ENCODE results near the gene NUDT3. TPM values are rescaled to one million over a fixed set of nuclear protein-coding genes. Genes with fewer than 3 reads are reported as not detected.
A peak's percentile ranks its signal among the peaks of the same experiment; 100 is the strongest.

Gene NUDT3
- polyA plus RNA-seq, 3 donors, result 9.3 to 33.3 (median 10.9) TPM

DNA sequence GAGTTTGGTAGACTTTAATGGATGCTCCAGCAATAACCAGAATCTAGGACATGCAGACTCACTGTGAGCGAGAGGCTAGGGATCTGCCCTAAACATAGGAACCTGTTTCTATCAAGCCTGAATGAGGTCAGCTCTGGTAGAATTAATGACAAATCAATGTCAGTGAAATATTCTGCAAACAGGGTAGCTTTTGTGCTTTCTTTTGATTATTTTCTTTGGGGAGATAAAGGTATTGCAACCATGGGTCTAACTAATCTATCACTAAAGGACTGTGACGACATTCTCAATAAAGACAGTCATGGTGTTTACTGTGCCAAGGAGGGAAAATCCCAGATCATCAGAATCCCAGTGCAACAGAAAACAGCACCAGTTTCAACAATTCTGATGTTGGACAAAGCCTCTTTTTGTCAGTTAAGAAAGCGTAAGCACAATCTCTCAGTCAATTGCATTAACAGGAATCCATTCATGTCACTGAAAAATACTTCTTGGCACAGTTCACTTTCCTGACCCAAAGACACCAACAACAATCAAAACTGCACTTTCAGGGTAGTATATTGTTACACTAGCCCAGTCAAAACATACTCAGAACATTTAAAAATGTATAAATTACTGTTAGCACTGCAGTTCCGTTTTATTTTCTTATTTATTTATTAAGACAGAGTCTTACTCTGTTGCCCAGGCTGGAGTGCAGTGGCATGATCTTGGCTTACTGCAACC, 106.9 kb downstream of the NUDT3 start:
- Histone ChIP-seq H3K27me3 (ENCODE audit: control insufficient read depth in 2 of 2, insufficient read depth in 2 of 2, low read length in 2 of 2) (no peaks in the 10 kb centered on the region), H3K9ac (ENCODE audit: insufficient read depth, low read length, poor library complexity, severe bottlenecking) (peak overlapping the region; percentile 45), H3K27ac (ENCODE audit: low read depth in 1 of 2, low read length in 2 of 2) (peak overlapping the region; percentile 77 to 90), H4K20me1 (ENCODE audit: insufficient read depth, low read length) (no peaks in the 10 kb centered on the region), H3K4me2 (replicated peaks; ENCODE audit: extremely low read depth, low read length, poor library complexity, severe bottlenecking) (peak overlapping the region; percentile 58), H2AFZ (ENCODE audit: insufficient read depth, low read depth, low read length, poor library complexity, severe bottlenecking) (peak overlapping the region; percentile 54), H3K36me3 (replicated peaks in 1 of 2; ENCODE audit: control insufficient read depth in 1 of 2, insufficient read depth in 2 of 2, low read length in 2 of 2) (peaks cover 0 to 28% of the 10 kb centered on the region in 2 donors), H3K4me3 (replicated peaks in 1 of 3; ENCODE audit: low read depth in 2 of 3, low read length in 3 of 3) (peak overlapping the region in 1 of 3 experiments; percentile 48), H3K4me1 (ENCODE audit: control insufficient read depth in 1 of 2, insufficient read depth in 2 of 2, low read length in 2 of 2) (peaks cover 75 to 76% of the 10 kb centered on the region in 2 donors), H3K9me3 (replicated peaks in 1 of 2; ENCODE audit: control insufficient read depth in 1 of 2, insufficient read depth in 1 of 2, low read length in 2 of 2) (no peaks in the 10 kb centered on the region), H3K79me2 (ENCODE audit: insufficient read depth, low read length) (peaks cover 57% of the 10 kb centered on the region)
- H3K36me3 Mint-ChIP-seq, result peaks cover 22 to 52% of the 10 kb centered on the region in 2 donors
- intact Hi-C loops (cut with micrococcal nuclease), result no loop called here
- WGBS (ENCODE audit: insufficient coverage), result 90% methylated on average over 2 of the region's 4 CpGs
- H3K27ac Mint-ChIP-seq, result peak overlapping the region; percentile 92 to 97 (median 95)
- peak overlapping the region in 1 of 2 donors; percentile 64 for H3K4me3 Mint-ChIP-seq
- H3K4me1 Mint-ChIP-seq, result peaks cover 87% of the 10 kb centered on the region
- TF ChIP-seq, protein P1, sequence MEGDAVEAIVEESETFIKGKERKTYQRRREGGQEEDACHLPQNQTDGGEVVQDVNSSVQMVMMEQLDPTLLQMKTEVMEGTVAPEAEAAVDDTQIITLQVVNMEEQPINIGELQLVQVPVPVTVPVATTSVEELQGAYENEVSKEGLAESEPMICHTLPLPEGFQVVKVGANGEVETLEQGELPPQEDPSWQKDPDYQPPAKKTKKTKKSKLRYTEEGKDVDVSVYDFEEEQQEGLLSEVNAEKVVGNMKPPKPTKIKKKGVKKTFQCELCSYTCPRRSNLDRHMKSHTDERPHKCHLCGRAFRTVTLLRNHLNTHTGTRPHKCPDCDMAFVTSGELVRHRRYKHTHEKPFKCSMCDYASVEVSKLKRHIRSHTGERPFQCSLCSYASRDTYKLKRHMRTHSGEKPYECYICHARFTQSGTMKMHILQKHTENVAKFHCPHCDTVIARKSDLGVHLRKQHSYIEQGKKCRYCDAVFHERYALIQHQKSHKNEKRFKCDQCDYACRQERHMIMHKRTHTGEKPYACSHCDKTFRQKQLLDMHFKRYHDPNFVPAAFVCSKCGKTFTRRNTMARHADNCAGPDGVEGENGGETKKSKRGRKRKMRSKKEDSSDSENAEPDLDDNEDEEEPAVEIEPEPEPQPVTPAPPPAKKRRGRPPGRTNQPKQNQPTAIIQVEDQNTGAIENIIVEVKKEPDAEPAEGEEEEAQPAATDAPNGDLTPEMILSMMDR (IDR thresholded peaks at IDR 0.05), result no peak
- peaks cover 0 to 2% (median 0%) of the 10 kb centered on the region in 3 donors for H3K27me3 Mint-ChIP-seq (ENCODE audit: low read depth in 3 of 3)
- no peaks in the 10 kb centered on the region for H3K9me3 Mint-ChIP-seq
- peak in 1 of 3 donors; percentile 24 for DNase-seq

DNA sequence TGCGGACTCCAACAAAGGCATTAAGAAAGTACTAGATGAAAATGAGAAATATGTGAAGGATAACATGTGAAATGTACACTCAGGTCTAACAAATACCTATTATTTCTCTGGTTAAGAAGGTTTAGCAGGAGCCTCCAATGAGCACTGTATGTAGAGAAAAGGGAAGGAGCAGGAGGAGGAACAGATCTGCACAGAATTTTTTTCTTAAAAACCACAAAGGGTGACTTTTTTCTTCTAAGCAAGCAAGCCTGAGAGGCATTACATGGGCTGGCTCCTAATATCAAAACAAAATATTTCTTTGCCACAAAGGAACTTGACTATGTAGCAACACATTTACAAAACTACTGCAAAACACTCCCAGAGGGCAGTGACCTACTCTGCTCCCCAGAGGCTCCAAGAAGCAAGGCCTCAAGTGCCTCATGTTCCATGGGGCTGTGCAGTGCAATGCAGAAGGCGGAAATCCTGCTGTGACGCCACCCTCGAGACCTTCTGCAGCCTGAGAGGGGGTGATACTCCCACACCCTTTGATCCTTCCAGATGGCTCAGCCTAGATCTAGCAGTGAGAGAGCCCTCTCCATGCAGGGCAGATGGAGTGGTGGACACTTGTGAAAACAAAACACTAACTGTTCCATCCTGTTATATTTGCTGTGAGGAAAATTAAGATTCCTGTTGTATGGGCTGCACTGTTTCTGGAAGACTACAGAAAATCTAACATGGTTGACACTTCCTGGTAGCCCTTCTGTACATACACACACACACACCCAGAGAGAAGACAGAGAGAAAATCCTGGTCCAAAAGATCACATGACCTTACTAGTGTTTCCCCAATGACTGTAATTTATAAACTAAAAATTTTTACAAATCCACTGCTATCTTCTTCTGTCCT, 107.7 kb downstream of the NUDT3 start:
- WGBS (ENCODE audit: insufficient coverage), result no CpG with 5 or more reads among the region's 4 CpGs
- H3K36me3 Mint-ChIP-seq, result peaks cover 26 to 55% of the 10 kb centered on the region in 2 donors
- Histone ChIP-seq H3K36me3 (replicated peaks in 1 of 2; ENCODE audit: control insufficient read depth in 1 of 2, insufficient read depth in 2 of 2, low read length in 2 of 2) (peaks cover 1 to 27% of the 10 kb centered on the region in 2 donors), H3K4me1 (ENCODE audit: control insufficient read depth in 1 of 2, insufficient read depth in 2 of 2, low read length in 2 of 2) (peaks cover 79 to 81% of the 10 kb centered on the region in 2 donors), H3K27me3 (ENCODE audit: control insufficient read depth in 2 of 2, insufficient read depth in 2 of 2, low read length in 2 of 2) (no peaks in the 10 kb centered on the region), H3K4me3 (replicated peaks in 1 of 3; ENCODE audit: low read depth in 2 of 3, low read length in 3 of 3) (peak overlapping the region in 1 of 3 experiments; percentile 48), H3K9ac (ENCODE audit: insufficient read depth, low read length, poor library complexity, severe bottlenecking) (peak overlapping the region; percentile 45), H3K27ac (ENCODE audit: low read depth in 1 of 2, low read length in 2 of 2) (peak overlapping the region; percentile 77 to 90), H2AFZ (ENCODE audit: insufficient read depth, low read depth, low read length, poor library complexity, severe bottlenecking) (peak overlapping the region; percentile 54), H3K79me2 (ENCODE audit: insufficient read depth, low read length) (peaks cover 50% of the 10 kb centered on the region), H3K9me3 (replicated peaks in 1 of 2; ENCODE audit: control insufficient read depth in 1 of 2, insufficient read depth in 1 of 2, low read length in 2 of 2) (no peaks in the 10 kb centered on the region), H3K4me2 (replicated peaks; ENCODE audit: extremely low read depth, low read length, poor library complexity, severe bottlenecking) (peak overlapping the region; percentile 58), H4K20me1 (ENCODE audit: insufficient read depth, low read length) (no peaks in the 10 kb centered on the region)
- peak overlapping the region; percentile 92 to 97 (median 95) for H3K27ac Mint-ChIP-seq
- peak overlapping the region; percentile 47 to 64 for H3K4me3 Mint-ChIP-seq
- TF ChIP-seq, protein P1 (IDR thresholded peaks at IDR 0.05), result no peak
- no peaks in the 10 kb centered on the region for H3K9me3 Mint-ChIP-seq
- H3K27me3 Mint-ChIP-seq (ENCODE audit: low read depth in 3 of 3), result peaks cover 0 to 2% (median 0%) of the 10 kb centered on the region in 3 donors
- DNase-seq, result peak; percentile 83 to 85 (median 84)
- H3K4me1 Mint-ChIP-seq, result peaks cover 92% of the 10 kb centered on the region
- intact Hi-C loops (cut with micrococcal nuclease), result no loop called here
